Activated T-helper 9 cell treated with anti-CD3 and anti-CD28 coated beads, Interleukin-2, amount 50 U/mL, for 16 hours (primary cell): ENCODE measurements around the gene IGF2BP1.
"Not testable (repeated sequence)": the region's sequence is repeated elsewhere in the genome, so short reads cannot be mapped to it uniquely, and the experiment has no call there.

Experiments used
- DNase-seq: peaks from one replicate; pipeline ENCODE4 v3.0.0-alpha.2; 2020; ENCODE audit warnings: low read depth

Gene IGF2BP1

DNA sequence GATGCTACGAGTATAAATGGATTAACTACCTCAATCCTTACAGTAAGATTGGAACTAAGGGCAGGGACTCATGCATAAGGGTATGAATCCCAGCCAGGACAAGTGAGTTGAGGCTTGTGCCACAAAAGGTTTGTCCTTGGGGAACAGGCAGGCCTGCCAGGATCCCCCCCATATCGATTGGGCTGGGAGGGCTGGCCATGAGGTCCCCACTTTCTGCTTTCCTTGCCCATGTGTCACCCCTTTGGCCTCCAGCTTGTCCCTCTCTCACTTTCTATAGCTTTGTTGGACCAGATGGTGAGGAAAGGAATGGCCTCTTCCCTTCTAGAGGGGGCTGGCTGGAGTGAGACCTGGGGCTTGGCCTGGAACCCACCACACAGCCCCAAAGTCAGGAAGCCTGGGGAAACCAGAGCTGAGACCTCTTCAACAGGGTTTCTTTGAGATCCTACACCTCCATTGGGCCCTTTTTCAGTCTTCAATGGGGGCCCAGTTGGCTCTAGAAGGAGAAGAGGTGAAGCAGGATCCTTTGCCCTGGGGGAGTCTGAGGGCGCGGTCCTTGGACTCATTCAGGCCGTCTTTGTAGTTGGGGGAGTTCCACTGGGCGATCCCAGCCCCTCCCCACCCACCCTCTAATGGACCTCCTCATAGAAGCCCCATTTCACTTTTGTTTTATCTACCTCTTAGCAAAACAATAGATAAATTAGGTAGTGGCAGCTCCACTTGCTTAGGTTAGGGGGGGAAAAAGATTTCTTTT lies 57.3 kb downstream of the IGF2BP1 start:
- DNase-seq: no peak

- no peak for DNase-seq
Measured at GRCh38 chr17:49055181-49055927, 58.2 kb downstream of the IGF2BP1 start.

- DNase-seq: no peak
Measured at GRCh38 chr17:49061524-49061943, 64.3 kb downstream of the IGF2BP1 start.

- DNase-seq: no peak
Measured at GRCh38 chr17:49063652-49064051, 66.5 kb downstream of the IGF2BP1 start.

GRCh38 chr17:49067163-49067562 lies 70.0 kb downstream of the IGF2BP1 start:
- no peak for DNase-seq

- DNase-seq: no peak
Measured at GRCh38 chr17:49069585-49070273, 72.5 kb downstream of the IGF2BP1 start.

- DNase-seq: no peak
Measured at GRCh38 chr17:49071106-49071505, 73.9 kb downstream of the IGF2BP1 start.

- DNase-seq: no peak
Measured at GRCh38 chr17:49074851-49075540, 77.8 kb downstream of the IGF2BP1 start.

- DNase-seq: no peak
Measured at GRCh38 chr17:49076573-49077384, 79.6 kb downstream of the IGF2BP1 start.

- no peak for DNase-seq
Measured at GRCh38 chr17:49078248-49078647, 81.1 kb downstream of the IGF2BP1 start.

GRCh38 chr17:49079840-49080663 lies 82.9 kb downstream of the IGF2BP1 start:
- DNase-seq: no peak

DNA sequence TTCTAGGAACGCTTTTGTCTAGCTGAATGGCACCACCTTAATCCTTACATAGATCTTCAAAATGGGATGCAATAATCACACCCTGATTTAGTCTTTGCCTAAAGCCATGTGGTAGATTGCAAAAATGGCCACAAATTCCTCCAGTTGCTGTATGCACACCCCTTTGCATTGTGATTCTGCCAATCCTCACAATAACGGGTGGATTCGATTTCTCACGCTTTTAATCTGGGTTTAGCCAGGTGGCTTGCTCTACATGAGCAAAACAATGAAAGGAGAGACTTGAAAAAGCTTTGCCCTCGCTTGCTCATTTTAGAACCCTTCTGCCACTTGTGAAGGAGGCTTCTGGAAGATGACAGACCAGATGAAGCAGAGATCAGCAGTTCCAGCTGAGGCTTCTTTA lies 85.0 kb downstream of the IGF2BP1 start:
- no peak for DNase-seq

- DNase-seq: not testable (repeated sequence)
Measured at GRCh38 chr17:49085046-49085445, 87.9 kb downstream of the IGF2BP1 start.

GRCh38 chr17:49085565-49086315 lies 88.6 kb downstream of the IGF2BP1 start:
- no peak for DNase-seq

- DNase-seq: no peak
Measured at GRCh38 chr17:49086316-49086605, 89.1 kb downstream of the IGF2BP1 start.

GRCh38 chr17:49086649-49087048 lies 89.5 kb downstream of the IGF2BP1 start:
- no peak for DNase-seq

DNA sequence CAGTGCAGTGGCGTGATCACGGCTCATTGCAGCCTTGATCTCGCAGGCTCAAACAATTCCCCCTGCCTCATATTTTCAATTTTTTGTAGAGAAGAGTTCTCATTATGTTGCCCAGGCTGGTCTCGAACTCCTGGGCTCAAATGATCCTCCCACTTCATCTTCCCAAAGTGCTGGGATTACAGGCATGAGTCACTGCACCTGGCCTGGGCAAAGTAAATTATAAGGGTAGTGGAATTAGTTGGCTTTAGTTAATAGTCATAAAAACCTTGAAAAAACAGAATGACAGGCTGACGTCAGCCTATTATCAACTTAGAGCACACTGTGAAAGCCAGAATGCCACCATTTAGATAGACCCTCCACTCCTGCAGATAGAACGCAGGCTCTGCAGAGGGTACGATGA lies 91.9 kb downstream of the IGF2BP1 start:
- no peak for DNase-seq

GRCh38 chr17:49090878-49091594 lies 93.9 kb downstream of the IGF2BP1 start:
- DNase-seq: no peak

GRCh38 chr17:49093131-49093530 lies 95.9 kb downstream of the IGF2BP1 start:
- no peak for DNase-seq
